HG03280 (cell line): ENCODE measurements around the gene GRIN2A.

ENCODE experiments used
- ATAC-seq: cut with Tn5 transposase; IDR thresholded peaks from one replicate; pipeline ENCODE4 v1.9.1; 2021; ENCODE audit warnings: mild to moderate bottlenecking, moderate library complexity; ENCODE audit not compliant: unreplicated experiment

Gene GRIN2A

GRCh38 chr16:10137341-10137740 lies 44.9 kb downstream of the GRIN2A start:
- no peak for ATAC-seq

GRCh38 chr16:10136916-10137315 lies 45.3 kb downstream of the GRIN2A start:
- ATAC-seq: no peak

- no peak for ATAC-seq
Measured at GRCh38 chr16:10130538-10130937, 51.7 kb downstream of the GRIN2A start.

- no peak for ATAC-seq
Measured at GRCh38 chr16:10128397-10129258, 53.6 kb downstream of the GRIN2A start.

- no peak for ATAC-seq
Measured at GRCh38 chr16:10126686-10127085, 55.5 kb downstream of the GRIN2A start.

GRCh38 chr16:10123141-10123540 lies 59.1 kb downstream of the GRIN2A start:
- ATAC-seq: no peak

GRCh38 chr16:10122546-10122945 lies 59.7 kb downstream of the GRIN2A start:
- no peak for ATAC-seq

GRCh38 chr16:10121897-10122425 lies 60.3 kb downstream of the GRIN2A start:
- no peak for ATAC-seq

GRCh38 chr16:10121491-10121890 lies 60.7 kb downstream of the GRIN2A start:
- ATAC-seq: no peak

GRCh38 chr16:10120953-10121352 lies 61.3 kb downstream of the GRIN2A start:
- no peak for ATAC-seq

- ATAC-seq: no peak
Measured at GRCh38 chr16:10114409-10114808, 67.8 kb downstream of the GRIN2A start.

- ATAC-seq: no peak
Measured at GRCh38 chr16:10113248-10113647, 69.0 kb downstream of the GRIN2A start.

GRCh38 chr16:10112021-10112420 lies 70.2 kb downstream of the GRIN2A start:
- ATAC-seq: no peak

- ATAC-seq: no peak
Measured at GRCh38 chr16:10111156-10111761, 71.0 kb downstream of the GRIN2A start.

GRCh38 chr16:10110552-10110951 lies 71.7 kb downstream of the GRIN2A start:
- ATAC-seq: no peak

GRCh38 chr16:10107081-10107480 lies 75.1 kb downstream of the GRIN2A start:
- no peak for ATAC-seq

GRCh38 chr16:10103700-10104099 lies 78.5 kb downstream of the GRIN2A start:
- ATAC-seq: no peak

GRCh38 chr16:10103118-10103517 lies 79.1 kb downstream of the GRIN2A start:
- no peak for ATAC-seq

GRCh38 chr16:10100829-10101228 lies 81.4 kb downstream of the GRIN2A start:
- no peak for ATAC-seq

GRCh38 chr16:10098991-10099390 lies 83.2 kb downstream of the GRIN2A start:
- ATAC-seq: no peak

GRCh38 chr16:10097271-10097670 lies 85.0 kb downstream of the GRIN2A start:
- no peak for ATAC-seq

- no peak for ATAC-seq
Measured at GRCh38 chr16:10093576-10093975, 88.7 kb downstream of the GRIN2A start.
